Spleen (tissue), 11 donors: ENCODE results near the gene RGS14. TPM values are rescaled to one million over a fixed set of nuclear protein-coding genes. Genes with fewer than 3 reads are reported as not detected.

ENCODE experiments used
- DNase-seq: peaks from one replicate; pipeline ENCODE4 v3.0.0-alpha.2; 2020
- H3K27ac ChIP-seq, 8 donors: fragments of 200-600 bp; sonication (generic) in 7 of 8; 1 replicate in 4 of 8; 2 replicates in 4 of 8; pipeline versions ENCODE4 v1.5.0 to v1.8.0; 2016 to 2021; ENCODE audit warnings: inconsistent platforms in 4 of 8, mild to moderate bottlenecking in 4 of 8, moderate library complexity in 1 of 8
- H3K27me3 ChIP-seq, 7 donors: fragments of 200-600 bp; sonication (generic) in 6 of 7; replicated peaks in 1 of 7; 1 replicate in 4 of 7; 2 replicates in 3 of 7; pipeline versions ENCODE4 v1.5.0 to v1.8.0; 2016 to 2021; ENCODE audit warnings: inconsistent platforms in 3 of 7, mild to moderate bottlenecking in 1 of 7
- H3K36me3 ChIP-seq, 6 donors: fragments of 200-600 bp; sonication (generic) in 5 of 6; 1 replicate in 4 of 6; 2 replicates in 2 of 6; pipeline versions ENCODE4 v1.5.0 to v1.8.0; 2016 to 2021; ENCODE audit warnings: inconsistent platforms in 2 of 6
- H3K4me1 ChIP-seq, 6 donors: fragments of 200-600 bp; sonication (generic) in 5 of 6; 1 replicate in 3 of 6; 2 replicates in 3 of 6; pipeline versions ENCODE4 v1.5.0 to v1.8.0; 2016 to 2021; ENCODE audit warnings: inconsistent platforms in 3 of 6
- H3K4me3 ChIP-seq, 8 donors: fragments of 200-600 bp; sonication (generic) in 7 of 8; 1 replicate in 4 of 8; 2 replicates in 4 of 8; pipeline versions ENCODE4 v1.5.0 to v1.8.0; 2016 to 2021; ENCODE audit warnings: inconsistent platforms in 4 of 8, mild to moderate bottlenecking in 4 of 8, moderate library complexity in 2 of 8
- H3K9me3 ChIP-seq, 8 donors: fragments of 200-600 bp; sonication (generic) in 7 of 8; 1 replicate in 4 of 8; 2 replicates in 4 of 8; pipeline versions ENCODE4 v1.5.0 to v1.8.0; 2016 to 2021; ENCODE audit warnings: inconsistent platforms in 4 of 8
- CTCF ChIP-seq, 11 experiments: fragments of 200-600 bp in 7 of 11; fragments of 450-650 bp in 4 of 11; sonication (generic) in 4 of 11; IDR thresholded peaks in 8 of 11; conservative IDR thresholded peaks in 3 of 11; 1 replicate in 7 of 11; 2 replicates in 4 of 11; pipeline versions ENCODE4 v1.4.0 to v1.8.0; 2016 to 2021; ENCODE audit warnings: antibody characterized with exemption in 11 of 11, inconsistent platforms in 4 of 11, mild to moderate bottlenecking in 1 of 11
- POLR2A ChIP-seq, 3 donors: fragments of 450-650 bp; IDR thresholded peaks; one replicate each; pipeline ENCODE4 v1.5.1; 2017; ENCODE audit warnings: antibody characterized with exemption in 3 of 3, mild to moderate bottlenecking in 1 of 3
- POLR2AphosphoS5 ChIP-seq, 3 donors: sonication (generic); formaldehyde crosslinking; IDR thresholded peaks; one replicate each; pipeline ENCODE4 v1.5.1; 2017; ENCODE audit warnings: antibody characterized with exemption in 3 of 3
- WGBS, 5 donors: extraction: QIAGEN DNeasy Blood & Tissue Kit in 3 of 5; methylation state at CpG; one replicate each; pipeline versions ENCODE4 v1.1.5 to v1.1.7; 2013 to 2018; 5-methylcytosine and 5-hydroxymethylcytosine counted together
- intact Hi-C: fragments of 100-400 bp; cut with DNase I; formaldehyde crosslinking; loops from one replicate; pipeline ENCODE4 v1.15.0; 2023; ENCODE audit warnings: low total_unique reads
- polyA plus RNA-seq, 3 donors: library from polyadenylated mRNA; stranded (reverse); fragments of 200-250 nt; gene quantifications; one replicate each; pipeline ENCODE4 v1.2.1, GENCODE V29; 2013
- total RNA-seq, 7 donors: library from RNA; depleted of rRNA in 3 of 7; stranded (reverse); fragments of >200 nt in 3 of 7; fragmentation: NEBNext Ultra II Directional in 4 of 7; extraction: Animal tissue kit (Norgen Biotek cat#: 25700) in 4 of 7; gene quantifications; one replicate each; pipeline versions ENCODE4 v1.1.0 to v1.2.1, GENCODE V29; 2016 to 2021
- donor health status: healthy with polysubstance abuse.
- donor health status: DM: no; HTN: no; CAD: no; lungs with moderate emphysema.
- donor health status: DM: no; HTN: no; CAD: no.
- donor health status: Bipolar disorder and iron deficiency.
- donor health status: healthy.
- donor health status: DM: no; HTN: no; CAD: no.
- donor health status: DM: yes; HTN: yes; CAD: no.

Gene RGS14
- total and polyA plus RNA-seq, 10 donors: 45.3 to 111 (median 76.9) TPM

GRCh38 chr5:177355868-177356168 lies 1.9 kb upstream of the RGS14 start:
- Histone ChIP-seq H3K9me3 (peaks cover 0 to 5% (median 0%) of the 10 kb centered on the region in 8 donors), H3K4me1 (peaks cover 32 to 96% (median 63%) of the 10 kb centered on the region in 6 donors), H3K36me3 (no peaks in the 10 kb centered on the region), H3K27me3 (no peaks in the 10 kb centered on the region), H3K4me3 (no peak overlapping the region), H3K27ac (peak overlapping the region in 1 of 8 donors; percentile 43)
- TF ChIP-seq CTCF (IDR thresholded peaks at IDR 0.05 in 8 of 11, conservative IDR thresholded peaks at IDR 0.05 in 3 of 11) (no peak), POLR2AphosphoS5 (IDR thresholded peaks at IDR 0.05) (no peak)
- no peak for DNase-seq
- intact Hi-C loops: no loop called here
- WGBS, 5 donors: 14 to 29% (median 20%) methylated on average over 1 of the region's 1 CpG

- 41 to 45% (median 44%) methylated on average over 3 of the region's 3 CpGs for WGBS, 5 donors
- peaks cover 0 to 5% (median 0%) of the 10 kb centered on the region in 8 donors for H3K9me3 ChIP-seq
- peaks cover 35 to 100% (median 69%) of the 10 kb centered on the region in 6 donors for H3K4me1 ChIP-seq
- peak overlapping the region in 2 of 8 donors; percentile 85 to 93 for H3K4me3 ChIP-seq
- no peaks in the 10 kb centered on the region for H3K36me3 ChIP-seq
- TF ChIP-seq POLR2AphosphoS5 (IDR thresholded peaks at IDR 0.05): no peak
- no peak for TF ChIP-seq CTCF (IDR thresholded peaks at IDR 0.05 in 8 of 11, conservative IDR thresholded peaks at IDR 0.05 in 3 of 11)
- no peak for TF ChIP-seq POLR2A (IDR thresholded peaks at IDR 0.05)
- intact Hi-C loops: no loop called here
- H3K27me3 ChIP-seq: no peaks in the 10 kb centered on the region
- DNase-seq: no peak
- peak overlapping the region in 4 of 8 donors; percentile 89 to 92 (median 90) for H3K27ac ChIP-seq
Observed at GRCh38 chr5:177356746-177357145, 978 bp upstream of the RGS14 start.

GRCh38 chr5:177357146-177357458 lies 622 bp upstream of the RGS14 start:
- intact Hi-C loops: no loop called here
- H3K27me3 ChIP-seq: no peaks in the 10 kb centered on the region
- peaks cover 38 to 100% (median 70%) of the 10 kb centered on the region in 6 donors for H3K4me1 ChIP-seq
- H3K9me3 ChIP-seq: peaks cover 0 to 5% (median 0%) of the 10 kb centered on the region in 8 donors
- no peak for TF ChIP-seq POLR2AphosphoS5 (IDR thresholded peaks at IDR 0.05)
- TF ChIP-seq POLR2A (IDR thresholded peaks at IDR 0.05): no peak
- no peak for TF ChIP-seq CTCF (IDR thresholded peaks at IDR 0.05 in 8 of 11, conservative IDR thresholded peaks at IDR 0.05 in 3 of 11)
- no peak for DNase-seq
- 53 to 77% (median 66%) methylated on average over 4 to 5 of the region's 5 CpGs for WGBS, 5 donors
- peak overlapping the region in 7 of 8 donors; percentile 47 to 92 (median 89) for H3K27ac ChIP-seq
- peak overlapping the region in 5 of 8 donors; percentile 84 to 97 (median 89) for H3K4me3 ChIP-seq
- no peaks in the 10 kb centered on the region for H3K36me3 ChIP-seq

- Histone ChIP-seq H3K4me3 (peak overlapping the region; percentile 67 to 97 (median 87)), H3K4me1 (peaks cover 44 to 100% (median 75%) of the 10 kb centered on the region in 6 donors), H3K27ac (peak overlapping the region; percentile 81 to 92 (median 88)), H3K27me3 (no peaks in the 10 kb centered on the region), H3K36me3 (no peaks in the 10 kb centered on the region), H3K9me3 (peaks cover 0 to 5% (median 0%) of the 10 kb centered on the region in 8 donors)
- no peak for DNase-seq
- TF ChIP-seq POLR2A (IDR thresholded peaks at IDR 0.05): no peak
- no peak for TF ChIP-seq CTCF (IDR thresholded peaks at IDR 0.05 in 8 of 11, conservative IDR thresholded peaks at IDR 0.05 in 3 of 11)
- no peak for TF ChIP-seq POLR2AphosphoS5 (IDR thresholded peaks at IDR 0.05)
- intact Hi-C loops: no loop called here
- 3 to 13% (median 11%) methylated on average over 5 of the region's 5 CpGs for WGBS, 5 donors
Observed at GRCh38 chr5:177358370-177358819, 671 bp downstream of the RGS14 start.
